Nephron (organoid): ENCODE measurements around the gene LYPD6.

ENCODE experiments used
- H3K27ac Mint-ChIP-seq, 3 experiments: 2 replicates each; pipeline ENCODE4 v1.8.0; 2020; ENCODE audit warnings: mixed read lengths in 3 of 3, mild to moderate bottlenecking in 2 of 3, moderate library complexity in 1 of 3
- H3K27me3 Mint-ChIP-seq: 2 replicates; pipeline ENCODE4 v1.8.0; 2021; ENCODE audit warnings: low read depth, mild to moderate bottlenecking, moderate library complexity, mixed read lengths
- H3K36me3 Mint-ChIP-seq: 2 replicates; pipeline ENCODE4 v1.8.0; 2020; ENCODE audit warnings: low read depth, mixed read lengths
- H3K4me1 Mint-ChIP-seq: 2 replicates; pipeline ENCODE4 v1.8.0; 2020; ENCODE audit warnings: mixed read lengths
- H3K4me3 Mint-ChIP-seq, 3 experiments: 2 replicates each; pipeline ENCODE4 v1.8.0; 2020; ENCODE audit warnings: mild to moderate bottlenecking in 3 of 3, mixed read lengths in 3 of 3, moderate library complexity in 2 of 3
- H3K9me3 Mint-ChIP-seq: 2 replicates; pipeline ENCODE4 v1.8.0; 2020; ENCODE audit warnings: mixed read lengths
- TF ChIP-seq, protein P1 (sequence below), 3 experiments: fragments of 200-600 bp; sonication (generic); IDR thresholded peaks; one replicate each; pipeline ENCODE4 v1.5.0; 2021; ENCODE audit warnings: antibody characterized with exemption in 3 of 3; ENCODE audit not compliant: unreplicated experiment in 3 of 3

The LYPD6 gene

DNA sequence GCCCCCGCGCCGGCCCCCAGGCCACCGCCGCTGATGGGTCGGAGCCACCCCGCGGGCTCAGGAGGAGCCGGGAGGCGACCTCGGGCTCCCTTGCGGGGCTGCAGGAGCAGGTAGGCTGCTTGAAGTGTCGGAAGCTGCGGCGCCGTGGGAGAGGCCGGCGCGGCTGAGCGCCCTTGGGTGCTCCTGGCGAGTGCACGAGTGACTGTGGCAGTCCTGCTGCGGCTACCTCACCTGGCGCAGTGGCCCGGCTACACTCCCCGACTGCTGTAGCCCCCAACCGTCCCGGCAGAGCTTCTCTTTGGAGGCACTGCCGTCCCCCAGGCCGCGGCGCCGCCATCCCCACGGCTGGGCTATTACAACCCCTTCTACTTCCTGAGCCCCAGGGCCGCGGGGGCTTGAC lies 10.0 kb upstream of the LYPD6 start:
- Mint-ChIP-seq H3K9me3 (peaks cover 7% of the 10 kb centered on the region), H3K4me1 (no peaks in the 10 kb centered on the region), H3K27ac (no peak overlapping the region), H3K4me3 (no peak overlapping the region), H3K36me3 (no peaks in the 10 kb centered on the region), H3K27me3 (no peaks in the 10 kb centered on the region)
- TF ChIP-seq, protein P1, sequence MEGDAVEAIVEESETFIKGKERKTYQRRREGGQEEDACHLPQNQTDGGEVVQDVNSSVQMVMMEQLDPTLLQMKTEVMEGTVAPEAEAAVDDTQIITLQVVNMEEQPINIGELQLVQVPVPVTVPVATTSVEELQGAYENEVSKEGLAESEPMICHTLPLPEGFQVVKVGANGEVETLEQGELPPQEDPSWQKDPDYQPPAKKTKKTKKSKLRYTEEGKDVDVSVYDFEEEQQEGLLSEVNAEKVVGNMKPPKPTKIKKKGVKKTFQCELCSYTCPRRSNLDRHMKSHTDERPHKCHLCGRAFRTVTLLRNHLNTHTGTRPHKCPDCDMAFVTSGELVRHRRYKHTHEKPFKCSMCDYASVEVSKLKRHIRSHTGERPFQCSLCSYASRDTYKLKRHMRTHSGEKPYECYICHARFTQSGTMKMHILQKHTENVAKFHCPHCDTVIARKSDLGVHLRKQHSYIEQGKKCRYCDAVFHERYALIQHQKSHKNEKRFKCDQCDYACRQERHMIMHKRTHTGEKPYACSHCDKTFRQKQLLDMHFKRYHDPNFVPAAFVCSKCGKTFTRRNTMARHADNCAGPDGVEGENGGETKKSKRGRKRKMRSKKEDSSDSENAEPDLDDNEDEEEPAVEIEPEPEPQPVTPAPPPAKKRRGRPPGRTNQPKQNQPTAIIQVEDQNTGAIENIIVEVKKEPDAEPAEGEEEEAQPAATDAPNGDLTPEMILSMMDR (IDR thresholded peaks at IDR 0.05; ENCODE audit: unreplicated experiment in 3 of 3) = no peak

DNA sequence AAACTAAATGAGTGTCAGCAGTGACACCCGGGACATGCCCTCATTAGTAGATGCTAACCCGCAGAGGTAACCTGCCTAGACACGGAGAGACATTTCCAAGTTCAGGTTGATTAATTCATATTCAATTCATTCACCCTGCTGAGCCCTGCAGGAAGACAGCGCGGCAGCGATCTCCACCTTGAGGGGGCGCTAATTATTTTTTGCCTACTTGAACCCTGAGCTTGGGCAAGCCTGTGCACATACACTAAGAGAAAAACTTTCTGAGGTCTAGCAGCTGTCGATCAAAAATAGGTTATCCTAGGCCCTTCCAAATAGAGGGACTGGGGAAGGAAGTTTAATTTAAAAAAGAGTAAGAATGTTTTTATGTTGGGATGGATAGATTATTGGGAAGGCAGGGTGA lies 1.3 kb upstream of the LYPD6 start:
- peaks cover 5% of the 10 kb centered on the region for H3K9me3 Mint-ChIP-seq

DNA sequence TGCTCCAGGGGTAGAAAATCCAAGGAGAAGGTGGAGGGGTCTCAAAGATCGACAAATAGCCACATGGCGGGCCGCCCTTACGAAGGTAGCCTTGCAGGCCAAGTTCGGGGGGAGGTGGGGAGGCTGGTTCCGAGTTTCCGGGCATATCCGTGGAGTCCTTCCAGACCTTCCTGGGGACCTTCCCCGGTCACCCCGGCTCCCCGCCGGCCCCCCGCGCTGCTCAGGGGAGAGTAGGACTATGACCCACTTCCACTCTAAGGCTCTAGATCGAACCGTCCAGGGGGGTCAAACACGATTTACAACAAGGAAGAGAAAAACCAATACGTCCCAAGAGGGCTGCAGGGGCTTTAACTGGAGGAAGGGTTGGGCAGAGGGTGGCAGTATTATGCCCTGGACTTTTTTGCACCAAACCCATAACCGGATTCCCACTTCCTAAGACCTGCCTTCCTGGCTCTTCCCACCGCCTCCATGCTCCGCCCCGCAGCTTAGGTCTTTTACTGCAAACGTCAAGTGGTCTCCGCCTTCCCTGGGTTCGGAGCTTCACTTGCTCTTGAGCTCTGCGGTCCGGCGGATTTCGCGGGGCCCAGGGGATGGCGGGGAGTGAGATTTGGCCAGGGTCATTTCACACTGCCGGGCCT lies 779 bp upstream of the LYPD6 start:
- H3K27ac Mint-ChIP-seq = peak overlapping the region; percentile 18 to 80 (median 78)
- peaks cover 5% of the 10 kb centered on the region for H3K9me3 Mint-ChIP-seq
- H3K4me3 Mint-ChIP-seq = peak overlapping the region; percentile 89 to 94 (median 91)
- no peaks in the 10 kb centered on the region for H3K36me3 Mint-ChIP-seq
- TF ChIP-seq, protein P1 (IDR thresholded peaks at IDR 0.05; ENCODE audit: unreplicated experiment in 3 of 3) = no peak
- peaks cover 14% of the 10 kb centered on the region for H3K4me1 Mint-ChIP-seq
- peaks cover 22% of the 10 kb centered on the region for H3K27me3 Mint-ChIP-seq

More for the DNA sequence above, 1.3 kb upstream of the LYPD6 start:
- Mint-ChIP-seq H3K27ac (peak overlapping the region; percentile 18 to 78 (median 28)), H3K27me3 (peaks cover 22% of the 10 kb centered on the region), H3K4me1 (peaks cover 14% of the 10 kb centered on the region), H3K4me3 (peak overlapping the region; percentile 89 to 94 (median 91)), H3K36me3 (no peaks in the 10 kb centered on the region)
- TF ChIP-seq, protein P1 (IDR thresholded peaks at IDR 0.05; ENCODE audit: unreplicated experiment in 3 of 3) = peak in 2 of 3 experiments; percentile 17 to 27

DNA sequence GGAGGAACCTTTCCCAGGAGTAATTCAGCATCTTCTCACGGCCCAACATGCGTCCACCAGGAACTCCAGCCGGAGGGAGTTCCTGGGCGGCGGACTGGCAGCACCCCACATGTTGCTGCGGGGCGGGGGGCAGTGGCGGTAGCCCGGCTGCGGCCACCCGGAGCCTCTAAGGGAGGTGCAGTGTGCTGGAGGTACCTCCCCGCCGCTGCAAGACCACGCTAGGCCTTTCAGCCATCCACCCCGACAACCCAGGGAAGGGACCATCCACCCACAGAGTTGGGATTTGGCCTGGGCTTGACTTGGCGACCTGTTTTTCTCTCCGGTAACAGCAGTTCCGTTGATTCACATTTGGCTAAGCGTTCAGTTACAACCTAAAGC lies 625 bp downstream of the LYPD6 start:
- Mint-ChIP-seq H3K4me1 (peaks cover 14% of the 10 kb centered on the region), H3K9me3 (no peaks in the 10 kb centered on the region), H3K36me3 (no peaks in the 10 kb centered on the region), H3K27ac (peak overlapping the region in 2 of 3 experiments; percentile 2 to 77), H3K27me3 (peaks cover 22% of the 10 kb centered on the region), H3K4me3 (peak overlapping the region; percentile 88 to 93 (median 89))
- TF ChIP-seq, protein P1 (IDR thresholded peaks at IDR 0.05; ENCODE audit: unreplicated experiment in 3 of 3) = no peak

DNA sequence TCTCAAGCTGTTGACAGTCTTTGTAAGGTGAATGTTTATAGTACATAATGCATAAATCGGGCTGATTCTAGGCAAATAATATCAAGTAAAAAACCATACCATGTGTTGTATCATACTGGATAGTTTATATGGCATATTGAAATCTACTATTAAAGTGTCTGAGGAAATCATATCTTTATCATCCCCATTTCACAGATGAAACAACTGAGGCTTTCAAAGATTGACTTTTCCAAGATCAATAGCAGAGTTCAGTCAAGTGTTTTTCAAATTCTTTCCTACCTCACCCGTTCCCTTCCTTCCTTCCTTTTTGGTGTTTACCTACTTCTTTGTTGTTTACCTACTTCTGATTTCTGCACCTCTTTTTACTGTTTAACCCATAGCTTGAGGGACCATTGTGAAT lies 2.0 kb downstream of the LYPD6 start:
- Mint-ChIP-seq H3K4me3 (peak overlapping the region; percentile 88 to 93 (median 89)), H3K27me3 (peaks cover 22% of the 10 kb centered on the region), H3K4me1 (peaks cover 14% of the 10 kb centered on the region), H3K27ac (peak overlapping the region in 1 of 3 experiments; percentile 64), H3K36me3 (peaks cover 9% of the 10 kb centered on the region), H3K9me3 (peaks cover 3% of the 10 kb centered on the region)
- TF ChIP-seq, protein P1 (IDR thresholded peaks at IDR 0.05; ENCODE audit: unreplicated experiment in 3 of 3) = no peak

DNA sequence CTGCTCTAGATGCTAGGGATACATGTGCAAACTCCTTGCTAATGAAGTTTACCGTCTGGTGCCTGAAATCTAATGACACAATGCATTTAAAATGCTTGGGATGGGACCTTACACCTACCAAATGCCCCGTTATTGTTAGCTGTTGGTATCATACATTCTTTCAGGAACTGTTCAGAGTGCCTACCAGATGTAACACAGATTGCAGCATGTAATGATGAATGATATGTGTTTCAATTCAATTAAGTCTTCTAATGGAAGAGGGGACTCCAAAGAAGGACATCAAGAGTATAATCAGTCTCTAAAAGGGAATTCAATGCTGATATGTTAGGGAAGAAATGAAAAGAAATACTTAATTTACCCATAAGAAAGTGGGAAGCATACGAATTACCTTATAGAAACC lies 3.2 kb downstream of the LYPD6 start:
- TF ChIP-seq, protein P1 (IDR thresholded peaks at IDR 0.05; ENCODE audit: unreplicated experiment in 3 of 3) = no peak
- H3K27ac Mint-ChIP-seq = no peak overlapping the region
- peak overlapping the region in 2 of 3 experiments; percentile 5 to 37 for H3K4me3 Mint-ChIP-seq
- H3K9me3 Mint-ChIP-seq = peaks cover 3% of the 10 kb centered on the region
- peaks cover 10% of the 10 kb centered on the region for H3K4me1 Mint-ChIP-seq
- peaks cover 22% of the 10 kb centered on the region for H3K27me3 Mint-ChIP-seq
- H3K36me3 Mint-ChIP-seq = peaks cover 14% of the 10 kb centered on the region
